Spleen (tissue), 7 donors: Measurements from ENCODE around the gene SHC4.

ENCODE experiments used
- CTCF ChIP-seq, 11 experiments: fragments of 200-600 bp in 7 of 11; fragments of 450-650 bp in 4 of 11; sonication (generic) in 4 of 11; IDR thresholded peaks in 8 of 11; conservative IDR thresholded peaks in 3 of 11; 1 replicate in 7 of 11; 2 replicates in 4 of 11; pipeline versions ENCODE4 v1.4.0 to v1.8.0; 2016 to 2021; ENCODE audit warnings: antibody characterized with exemption in 11 of 11, inconsistent platforms in 4 of 11, mild to moderate bottlenecking in 1 of 11
- POLR2A ChIP-seq, 3 donors: fragments of 450-650 bp; IDR thresholded peaks; one replicate each; pipeline ENCODE4 v1.5.1; 2017; ENCODE audit warnings: antibody characterized with exemption in 3 of 3, mild to moderate bottlenecking in 1 of 3
- donor health status: DM: no; HTN: no; CAD: no; lungs with moderate emphysema.
- donor health status: DM: no; HTN: no; CAD: no.
- donor health status: DM: no; HTN: no; CAD: no.

GRCh38 chr15:48984021-48984710 is 20.4 kb upstream of the SHC4 start:
- TF ChIP-seq CTCF (IDR thresholded peaks at IDR 0.05 in 8 of 11, conservative IDR thresholded peaks at IDR 0.05 in 3 of 11) (no peak), POLR2A (IDR thresholded peaks at IDR 0.05) (no peak)
